Left ventricle myocardium inferior (tissue), 1 donor: ENCODE measurements around the gene ACAD8. TPM values are rescaled to one million over a fixed set of nuclear protein-coding genes. Genes with fewer than 3 reads are reported as not detected.
A peak's percentile ranks its signal among the peaks of the same experiment; 100 is the strongest.

ENCODE experiments used
- DNase-seq: peaks from one replicate; pipeline ENCODE4 v3.0.0-alpha.2; 2020
- H3K27ac ChIP-seq: fragments of 200-600 bp; replicated peaks from 2 replicates; pipeline ENCODE4 v1.8.0; 2021
- H3K27me3 ChIP-seq: fragments of 200-600 bp; 2 replicates; pipeline ENCODE4 v1.8.0; 2021; ENCODE audit warnings: low read depth
- H3K36me3 ChIP-seq: fragments of 200-600 bp; 2 replicates; pipeline ENCODE4 v1.8.0; 2021
- H3K4me1 ChIP-seq: fragments of 200-600 bp; 2 replicates; pipeline ENCODE4 v1.8.0; 2021
- H3K4me3 ChIP-seq: fragments of 200-600 bp; 2 replicates; pipeline ENCODE4 v1.8.0; 2021; ENCODE audit warnings: mild to moderate bottlenecking, moderate library complexity
- H3K9me3 ChIP-seq: fragments of 200-600 bp; replicated peaks from 2 replicates; pipeline ENCODE4 v1.8.0; 2021
- intact Hi-C: fragments of 100-400 bp; cut with micrococcal nuclease; formaldehyde crosslinking; loops from one replicate; pipeline ENCODE4 v1.11.0; 2022
- total RNA-seq: library from RNA; stranded (reverse); fragmentation: NEBNext Ultra II Directional; extraction: Animal tissue kit (Norgen Biotek cat#: 25700); gene quantifications from one replicate; pipeline ENCODE4 v1.2.1, GENCODE V29; 2021
- TF ChIP-seq, protein P1 (sequence below): fragments of 200-600 bp; IDR thresholded peaks from 2 replicates; pipeline ENCODE4 v1.8.0; 2021; ENCODE audit warnings: antibody characterized with exemption, mild to moderate bottlenecking, borderline replicate concordance
- donor health status: DM: no; HTN: yes; CAD: no; lungs with severe emphysema.

The ACAD8 gene
- total RNA-seq, 1 donor from 2014 or later = 40.7 TPM

DNA sequence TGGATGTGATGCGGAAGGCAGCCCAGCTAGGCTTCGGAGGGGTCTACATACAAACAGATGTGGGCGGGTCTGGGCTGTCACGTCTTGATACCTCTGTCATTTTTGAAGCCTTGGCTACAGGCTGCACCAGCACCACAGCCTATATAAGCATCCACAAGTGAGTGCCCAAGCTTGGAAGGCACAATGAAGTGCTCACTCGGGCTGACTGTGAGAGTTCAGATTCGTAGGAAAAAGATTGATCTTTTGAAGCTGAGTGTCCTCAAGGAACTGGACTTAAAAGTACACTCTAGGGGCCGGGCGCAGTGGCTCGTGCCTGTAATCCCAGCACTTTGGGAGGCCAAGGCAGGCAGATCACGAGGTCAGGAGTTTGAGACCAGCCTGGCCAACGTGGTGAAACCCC lies 3.7 kb downstream of the ACAD8 start:
- H3K9me3 ChIP-seq = no peaks in the 10 kb centered on the region
- H3K27ac ChIP-seq = no peak overlapping the region
- TF ChIP-seq, protein P1, sequence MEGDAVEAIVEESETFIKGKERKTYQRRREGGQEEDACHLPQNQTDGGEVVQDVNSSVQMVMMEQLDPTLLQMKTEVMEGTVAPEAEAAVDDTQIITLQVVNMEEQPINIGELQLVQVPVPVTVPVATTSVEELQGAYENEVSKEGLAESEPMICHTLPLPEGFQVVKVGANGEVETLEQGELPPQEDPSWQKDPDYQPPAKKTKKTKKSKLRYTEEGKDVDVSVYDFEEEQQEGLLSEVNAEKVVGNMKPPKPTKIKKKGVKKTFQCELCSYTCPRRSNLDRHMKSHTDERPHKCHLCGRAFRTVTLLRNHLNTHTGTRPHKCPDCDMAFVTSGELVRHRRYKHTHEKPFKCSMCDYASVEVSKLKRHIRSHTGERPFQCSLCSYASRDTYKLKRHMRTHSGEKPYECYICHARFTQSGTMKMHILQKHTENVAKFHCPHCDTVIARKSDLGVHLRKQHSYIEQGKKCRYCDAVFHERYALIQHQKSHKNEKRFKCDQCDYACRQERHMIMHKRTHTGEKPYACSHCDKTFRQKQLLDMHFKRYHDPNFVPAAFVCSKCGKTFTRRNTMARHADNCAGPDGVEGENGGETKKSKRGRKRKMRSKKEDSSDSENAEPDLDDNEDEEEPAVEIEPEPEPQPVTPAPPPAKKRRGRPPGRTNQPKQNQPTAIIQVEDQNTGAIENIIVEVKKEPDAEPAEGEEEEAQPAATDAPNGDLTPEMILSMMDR = no peak
- no peaks in the 10 kb centered on the region for H3K27me3 ChIP-seq
- no peak overlapping the region for H3K4me3 ChIP-seq
- DNase-seq = no peak
- intact Hi-C loops = no loop called here
- peaks cover 33% of the 10 kb centered on the region for H3K4me1 ChIP-seq
- H3K36me3 ChIP-seq = peaks cover 52% of the 10 kb centered on the region

DNA sequence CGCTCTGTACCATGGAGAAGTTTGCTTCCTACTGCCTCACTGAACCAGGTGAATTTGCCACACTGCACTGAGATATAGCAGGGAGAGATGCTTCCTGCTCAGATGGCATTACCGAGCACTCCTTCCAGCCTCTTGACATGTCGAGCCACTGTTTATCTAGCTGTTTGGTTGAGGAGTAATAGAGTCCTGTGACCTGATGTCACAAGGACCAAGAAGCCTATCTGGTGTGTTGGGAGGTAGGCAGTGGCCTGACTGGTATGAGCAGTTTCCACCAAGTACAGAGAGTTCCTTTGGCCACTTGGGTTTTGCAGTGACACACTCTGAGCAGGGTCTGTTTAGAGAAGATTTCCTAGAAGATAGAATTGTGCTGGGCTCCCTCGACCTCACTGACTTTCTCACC lies 5.2 kb downstream of the ACAD8 start:
- Histone ChIP-seq H3K27me3 (no peaks in the 10 kb centered on the region), H3K4me1 (peaks cover 21% of the 10 kb centered on the region), H3K4me3 (no peak overlapping the region), H3K9me3 (no peaks in the 10 kb centered on the region), H3K27ac (no peak overlapping the region), H3K36me3 (peaks cover 67% of the 10 kb centered on the region)
- intact Hi-C loops = no loop called here
- no peak for DNase-seq
- TF ChIP-seq, protein P1 = no peak

DNA sequence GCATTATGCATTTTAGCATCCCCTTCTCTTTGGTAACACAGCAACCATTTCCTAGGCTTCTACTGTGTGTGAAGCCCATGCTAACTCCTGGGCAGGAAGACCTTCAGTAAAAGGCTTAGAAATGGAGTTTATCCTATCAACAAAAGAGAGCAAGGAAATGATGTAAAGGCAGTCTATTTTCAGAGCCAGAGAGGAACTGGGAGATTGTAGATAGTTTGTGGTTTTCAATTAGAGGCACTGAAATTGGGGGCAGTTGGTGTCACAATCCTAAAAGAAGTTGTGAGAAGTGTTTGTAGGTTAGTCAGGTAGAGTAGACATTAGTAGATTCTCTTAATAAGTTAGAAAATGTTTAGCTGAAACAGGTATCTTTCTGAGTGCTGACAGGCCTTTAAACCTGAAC lies 7.1 kb downstream of the ACAD8 start:
- H3K27ac ChIP-seq = no peak overlapping the region
- no peak for DNase-seq
- TF ChIP-seq, protein P1 = no peak
- H3K9me3 ChIP-seq = no peaks in the 10 kb centered on the region
- H3K4me1 ChIP-seq = peaks cover 2% of the 10 kb centered on the region
- H3K27me3 ChIP-seq = no peaks in the 10 kb centered on the region
- intact Hi-C loops = no loop called here
- no peak overlapping the region for H3K4me3 ChIP-seq
- H3K36me3 ChIP-seq = peaks cover 73% of the 10 kb centered on the region

DNA sequence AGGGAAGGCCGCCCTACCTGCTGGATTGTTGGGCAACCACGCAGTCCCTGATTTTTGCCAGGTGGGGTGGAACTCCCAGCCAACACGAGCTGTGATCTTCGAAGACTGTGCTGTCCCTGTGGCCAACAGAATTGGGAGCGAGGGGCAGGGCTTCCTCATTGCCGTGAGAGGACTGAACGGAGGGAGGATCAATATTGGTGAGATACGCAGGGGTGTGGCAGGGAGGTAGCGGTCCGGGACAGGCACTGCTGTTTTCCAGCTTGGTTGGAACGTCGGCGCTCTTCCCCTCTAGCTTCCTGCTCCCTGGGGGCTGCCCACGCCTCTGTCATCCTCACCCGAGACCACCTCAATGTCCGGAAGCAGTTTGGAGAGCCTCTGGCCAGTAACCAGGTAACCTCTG lies 7.6 kb downstream of the ACAD8 start:
- Histone ChIP-seq H3K27ac (no peak overlapping the region), H3K4me3 (no peak overlapping the region), H3K4me1 (no peaks in the 10 kb centered on the region), H3K27me3 (no peaks in the 10 kb centered on the region), H3K36me3 (peaks cover 73% of the 10 kb centered on the region), H3K9me3 (no peaks in the 10 kb centered on the region)
- no peak for DNase-seq
- intact Hi-C loops = no loop called here
- TF ChIP-seq, protein P1 = no peak

DNA sequence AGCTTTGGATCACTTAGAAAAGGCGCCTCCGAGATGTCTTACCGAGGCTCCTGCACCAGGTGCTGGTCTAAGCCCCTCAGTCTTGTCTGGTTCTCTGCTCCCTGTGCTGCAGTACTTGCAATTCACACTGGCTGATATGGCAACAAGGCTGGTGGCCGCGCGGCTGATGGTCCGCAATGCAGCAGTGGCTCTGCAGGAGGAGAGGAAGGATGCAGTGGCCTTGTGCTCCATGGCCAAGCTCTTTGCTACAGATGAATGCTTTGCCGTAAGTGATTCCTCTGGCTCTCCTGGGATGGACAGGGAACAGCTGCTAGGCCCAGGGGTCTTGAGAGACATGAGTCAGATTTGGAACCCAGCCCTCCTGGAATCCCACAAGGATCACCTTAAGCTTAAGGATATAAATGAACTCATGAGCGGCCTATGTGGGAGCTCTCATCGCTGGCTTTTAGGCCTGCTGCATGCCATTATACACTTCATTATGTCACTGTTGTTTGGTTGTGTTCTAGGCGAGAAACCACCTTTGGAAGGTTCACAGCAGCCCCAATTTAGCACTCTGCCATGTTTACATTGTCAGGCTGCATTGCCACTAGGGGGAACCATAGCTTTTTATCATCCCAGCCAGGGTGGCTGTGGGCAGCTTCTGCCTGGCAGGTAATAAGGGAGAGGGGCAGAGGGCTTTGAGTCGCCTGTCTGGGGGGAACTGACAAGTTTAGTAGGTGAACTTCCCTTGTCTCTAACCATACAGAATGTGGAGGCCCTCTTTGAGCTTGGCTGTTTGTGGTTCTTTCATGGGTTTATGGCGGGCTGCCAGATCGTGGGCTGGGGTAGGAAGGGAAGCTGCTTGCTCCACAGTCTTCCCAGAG lies 8.5 kb downstream of the ACAD8 start:
- H3K4me1 ChIP-seq = no peaks in the 10 kb centered on the region
- no peak for DNase-seq
- no peaks in the 10 kb centered on the region for H3K27me3 ChIP-seq
- H3K27ac ChIP-seq = no peak overlapping the region
- intact Hi-C loops = no loop called here
- no peaks in the 10 kb centered on the region for H3K9me3 ChIP-seq
- peaks cover 71% of the 10 kb centered on the region for H3K36me3 ChIP-seq
- TF ChIP-seq, protein P1 = peak; percentile 42
- no peak overlapping the region for H3K4me3 ChIP-seq
